HG02938 (cell line): ENCODE results near the gene MED25.
A peak's percentile ranks its signal among the peaks of the same experiment; 100 is the strongest.

Experiments
- ATAC-seq: cut with Tn5 transposase; IDR thresholded peaks from one replicate; pipeline ENCODE4 v1.9.1; 2021; ENCODE audit warnings: mild to moderate bottlenecking, moderate library complexity; ENCODE audit not compliant: unreplicated experiment

MED25 gene

GRCh38 chr19:49869484-49870308, 51.6 kb downstream of the MED25 start:
- peak; percentile 74 for ATAC-seq

GRCh38 chr19:49870309-49870901, 52.3 kb downstream of the MED25 start:
- no peak for ATAC-seq

- no peak for ATAC-seq
Observed at GRCh38 chr19:49871349-49871985, 53.4 kb downstream of the MED25 start.

- ATAC-seq, result no peak
Observed at GRCh38 chr19:49872245-49873128, 54.4 kb downstream of the MED25 start.

- ATAC-seq, result no peak
Observed at GRCh38 chr19:49873129-49873521, 55.0 kb downstream of the MED25 start.

- ATAC-seq, result no peak
Observed at GRCh38 chr19:49873834-49874233, 55.7 kb downstream of the MED25 start.

GRCh38 chr19:49874503-49875157, 56.5 kb downstream of the MED25 start:
- no peak for ATAC-seq

- ATAC-seq, result no peak
Observed at GRCh38 chr19:49875177-49875576, 57.1 kb downstream of the MED25 start.

- ATAC-seq, result no peak
Observed at GRCh38 chr19:49875857-49876421, 57.9 kb downstream of the MED25 start.

- ATAC-seq, result peak; percentile 45
Observed at GRCh38 chr19:49876422-49877019, 58.4 kb downstream of the MED25 start.

GRCh38 chr19:49877020-49877878, 59.2 kb downstream of the MED25 start, which contains the start of the genes AKT1S1 and TBC1D17:
Gene AKT1S1, minus strand, starts transcription at chr19:49877355. Its CDS starts 4,060 bp downstream, at chr19:49873295.
Gene TBC1D17, plus strand, starts transcription at chr19:49877702. Its CDS starts 22 bp downstream, at chr19:49877724.
- peak; percentile 64 for ATAC-seq

GRCh38 chr19:49877879-49878743, 60.0 kb downstream of the MED25 start:
- ATAC-seq, result peak; percentile 39

- no peak for ATAC-seq
Observed at GRCh38 chr19:49878744-49879070, 60.6 kb downstream of the MED25 start.

- ATAC-seq, result no peak
Observed at GRCh38 chr19:49879243-49879963, 61.3 kb downstream of the MED25 start.

- no peak for ATAC-seq
Observed at GRCh38 chr19:49880162-49880869, 62.2 kb downstream of the MED25 start.

GRCh38 chr19:49881186-49881585, 63.1 kb downstream of the MED25 start:
- ATAC-seq, result no peak
